Right lobe of liver (tissue), 6 donors: ENCODE data around the gene SLC30A2. TPM values are rescaled to one million over a fixed set of nuclear protein-coding genes. Genes with fewer than 3 reads are reported as not detected.

ENCODE experiments used
- ATAC-seq, 4 donors: fragments of 200-7000 bp; cut with Tn5 transposase; one replicate each; pipeline ENCODE4 v1.9.1; 2020; ENCODE audit warnings: mild to moderate bottlenecking in 4 of 4, moderate library complexity in 4 of 4
- DNase-seq, 3 donors: peaks; one replicate each; pipeline ENCODE4 v3.0.0-alpha.2; 2020
- H3K27ac ChIP-seq, 3 donors: fragments of 200-600 bp; one replicate each; pipeline ENCODE4 v1.8.0; 2022
- H3K27me3 ChIP-seq, 2 donors: fragments of 200-600 bp; one replicate each; pipeline ENCODE4 v1.8.0; 2022
- H3K36me3 ChIP-seq, 4 donors: fragments of 200-600 bp; sonication (generic) in 1 of 4; one replicate each; pipeline versions ENCODE4 v1.5.1 to v1.8.0; 2017 to 2022; ENCODE audit warnings: control low read depth in 1 of 4
- H3K4me1 ChIP-seq, 4 donors: fragments of 200-600 bp; sonication (generic) in 1 of 4; one replicate each; pipeline versions ENCODE4 v1.5.1 to v1.8.0; 2017 to 2022; ENCODE audit warnings: control low read depth in 1 of 4
- H3K4me3 ChIP-seq, 3 donors: fragments of 200-600 bp; one replicate each; pipeline ENCODE4 v1.8.0; 2022
- H3K9me3 ChIP-seq, 4 donors: fragments of 200-600 bp; sonication (generic) in 1 of 4; one replicate each; pipeline versions ENCODE4 v1.5.1 to v1.8.0; 2017 to 2022; ENCODE audit warnings: control low read depth in 1 of 4
- CTCF ChIP-seq, 4 donors: fragments of 200-600 bp in 3 of 4; fragments of 450-650 bp in 1 of 4; IDR thresholded peaks; one replicate each; pipeline versions ENCODE4 v1.5.1 to v1.8.0; 2016 to 2022; ENCODE audit warnings: antibody characterized with exemption in 4 of 4, mild to moderate bottlenecking in 2 of 4
- POLR2A ChIP-seq: fragments of 450-650 bp; IDR thresholded peaks from one replicate; pipeline ENCODE4 v1.6.1; 2017; ENCODE audit warnings: antibody characterized with exemption, mild to moderate bottlenecking
- WGBS: methylation state at CpG from one replicate; pipeline ENCODE4 v1.1.6; 2018; ENCODE audit warnings: low coverage, low lambda C conversion rate; ENCODE audit not compliant: insufficient coverage; ENCODE audit errors: missing lambda C conversion rate; 5-methylcytosine and 5-hydroxymethylcytosine counted together
- intact Hi-C, 2 donors: fragments of 100-400 bp; cut with DNase I; formaldehyde crosslinking; loops; one replicate each; pipeline versions ENCODE4 v1.11.2 to v1.14.1; 2022
- total RNA-seq, 6 experiments: library from RNA; depleted of rRNA in 2 of 6; stranded (reverse); fragments of >200 nt in 2 of 6; fragmentation: NEBNext Ultra II Directional in 3 of 6; extraction: Animal tissue kit (Norgen Biotek cat#: 25700) in 3 of 6; gene quantifications; one replicate each; pipeline versions ENCODE4 v1.1.0 to v1.2.4, GENCODE V29; 2016 to 2023
- donor health status: DM: no; HTN: yes; CAD: no.
- donor health status: DM: no; HTN: no; CAD: no.
- donor health status: DM: no; HTN: no; CAD: no.
- donor health status: DM: no; HTN: yes; CAD: no.
- donor health status: DM: no; HTN: yes; CAD: no.

Gene SLC30A2
- total RNA-seq, 6 experiments from 2014 or later, result 0.07 to 0.31 (median 0.22) TPM; not detected in 1

- intact Hi-C loops, result no loop called here
- no peak for ATAC-seq
- no peak overlapping the region for H3K27ac ChIP-seq
- no peak overlapping the region for H3K4me3 ChIP-seq
- no peaks in the 10 kb centered on the region for H3K36me3 ChIP-seq
- no peaks in the 10 kb centered on the region for H3K27me3 ChIP-seq
- no peaks in the 10 kb centered on the region for H3K9me3 ChIP-seq
- WGBS, result 88% methylated on average over 1 of the region's 2 CpGs
- no peak for TF ChIP-seq POLR2A
- no peak for TF ChIP-seq CTCF (IDR thresholded peaks at IDR 0.05)
- H3K4me1 ChIP-seq, result no peaks in the 10 kb centered on the region
- no peak for DNase-seq
These were observed 31.7 kb downstream of the SLC30A2 start for GRCh38 chr1:26014179-26014578.

- Histone ChIP-seq H3K4me3 (no peak overlapping the region), H3K27me3 (no peaks in the 10 kb centered on the region), H3K9me3 (no peaks in the 10 kb centered on the region), H3K27ac (no peak overlapping the region), H3K4me1 (no peaks in the 10 kb centered on the region), H3K36me3 (no peaks in the 10 kb centered on the region)
- no peak for ATAC-seq
- intact Hi-C loops, result no loop called here
- 47% methylated on average over 3 of the region's 3 CpGs for WGBS
- TF ChIP-seq POLR2A, result no peak
- TF ChIP-seq CTCF (IDR thresholded peaks at IDR 0.05), result no peak
- DNase-seq, result no peak
These were observed 33.1 kb downstream of the SLC30A2 start for GRCh38 chr1:26012864-26013263.

GRCh38 chr1:26010825-26011224 is 35.1 kb downstream of the SLC30A2 start:
- Histone ChIP-seq H3K9me3 (no peaks in the 10 kb centered on the region), H3K4me1 (no peaks in the 10 kb centered on the region), H3K4me3 (no peak overlapping the region), H3K27me3 (no peaks in the 10 kb centered on the region), H3K27ac (no peak overlapping the region), H3K36me3 (no peaks in the 10 kb centered on the region)
- DNase-seq, result no peak
- TF ChIP-seq POLR2A (no peak), CTCF (IDR thresholded peaks at IDR 0.05) (no peak)
- intact Hi-C loops, result no loop called here
- no peak for ATAC-seq
- 72% methylated on average over 3 of the region's 3 CpGs for WGBS

- no peak for ATAC-seq
These were observed 36.0 kb downstream of the SLC30A2 start for GRCh38 chr1:26009796-26010447.

More at GRCh38 chr1:26009796-26010447, 36.0 kb downstream of the SLC30A2 start:
- Histone ChIP-seq H3K9me3 (no peaks in the 10 kb centered on the region), H3K27me3 (no peaks in the 10 kb centered on the region), H3K36me3 (no peaks in the 10 kb centered on the region), H3K27ac (no peak overlapping the region), H3K4me1 (no peaks in the 10 kb centered on the region), H3K4me3 (no peak overlapping the region)
- TF ChIP-seq CTCF (IDR thresholded peaks at IDR 0.05), result no peak
- TF ChIP-seq POLR2A, result no peak
- 74% methylated on average over 6 of the region's 6 CpGs for WGBS
- intact Hi-C loops, result no loop called here
- DNase-seq, result no peak
